B cell (primary cell): ENCODE results near the gene SLC35E1. TPM values are rescaled to one million over a fixed set of nuclear protein-coding genes. Genes with fewer than 3 reads are reported as not detected.

Experiments
- ATAC-seq: fragments of 200-7000 bp; cut with Tn5 transposase; one replicate; pipeline ENCODE4 v1.10.0; 2021; ENCODE audit warnings: low read depth, mild to moderate bottlenecking, moderate number of reproducible peaks, moderate library complexity
- CTCF ChIA-PET: fragments of 350-600 bp; sonication (Branson Sonifier 250); formaldehyde crosslinking; loops from one replicate; lab custom pipeline; 2021; ENCODE audit warnings: antibody characterized with exemption, inconsistent platforms; lab: Charles Lee
- POLR2A ChIA-PET: fragments of 350-600 bp; sonication (Branson Sonifier 250); formaldehyde crosslinking; loops from one replicate; lab custom pipeline; 2021; ENCODE audit warnings: antibody characterized with exemption; lab: Charles Lee
- DNase-seq: peaks from one replicate; pipeline ENCODE4 v3.0.0; 2013
- H2AFZ ChIP-seq: 2 replicates; pipeline ENCODE4 v1.6.1; 2012; ENCODE audit warnings: mild to moderate bottlenecking, low read depth, low read length; ENCODE audit not compliant: insufficient read depth, poor library complexity, severe bottlenecking
- H3K27ac ChIP-seq, 2 donors: 1 replicate in 1 of 2; 2 replicates in 1 of 2; pipeline ENCODE4 v1.5.1; 2012 to 2013; ENCODE audit warnings: low read length in 2 of 2, mild to moderate bottlenecking in 2 of 2, moderate library complexity in 1 of 2
- H3K27me3 ChIP-seq, 4 experiments: fragments of 200-600 bp in 1 of 4; sonication (generic) in 1 of 4; replicated peaks in 1 of 4; 1 replicate in 2 of 4; 2 replicates in 2 of 4; pipeline versions ENCODE4 v1.6.1 to v1.7.0; 2013 to 2016; ENCODE audit warnings: low read length in 3 of 4, mild to moderate bottlenecking in 2 of 4, mixed read lengths in 1 of 4, moderate library complexity in 1 of 4; ENCODE audit not compliant: insufficient read depth in 4 of 4, control insufficient read depth in 3 of 4; ENCODE audit errors: control extremely low read depth in 1 of 4
- H3K36me3 ChIP-seq, 2 experiments: replicated peaks in 1 of 2; 1 replicate in 1 of 2; 2 replicates in 1 of 2; pipeline versions ENCODE4 v1.6.1 to v1.7.1; 2013; ENCODE audit warnings: low read length in 1 of 2; ENCODE audit not compliant: insufficient read depth in 2 of 2, control insufficient read depth in 1 of 2; ENCODE audit errors: control extremely low read depth in 1 of 2, extremely low read depth in 1 of 2
- H3K4me1 ChIP-seq, 2 donors: fragments of 200-600 bp in 1 of 2; sonication (generic) in 1 of 2; 1 replicate in 1 of 2; 2 replicates in 1 of 2; pipeline versions ENCODE4 v1.5.1 to v1.6.1; 2013 to 2017; ENCODE audit warnings: low read length in 2 of 2; ENCODE audit not compliant: control insufficient read depth in 2 of 2, insufficient read depth in 2 of 2
- H3K4me2 ChIP-seq: replicated peaks from 2 replicates; pipeline ENCODE3; 2012; ENCODE audit warnings: mild to moderate bottlenecking, low read depth, low read length; ENCODE audit not compliant: poor library complexity, severe bottlenecking
- H3K4me3 ChIP-seq, 5 experiments: fragments of 200-600 bp in 1 of 5; sonication (generic) in 1 of 5; 1 replicate in 3 of 5; 2 replicates in 2 of 5; pipeline versions ENCODE4 v1.5.1 to v1.7.0; 2011 to 2016; ENCODE audit warnings: low read length in 4 of 5, mild to moderate bottlenecking in 4 of 5, low read depth in 2 of 5, control low read depth in 1 of 5, moderate library complexity in 1 of 5; ENCODE audit not compliant: insufficient read depth in 1 of 5; ENCODE audit errors: control extremely low read depth in 1 of 5, extremely low read depth in 1 of 5
- H3K79me2 ChIP-seq: fragments of 200-600 bp; sonication (generic); one replicate; pipeline ENCODE4 v1.6.0; 2016; ENCODE audit warnings: low read length; ENCODE audit not compliant: control insufficient read depth, insufficient read depth
- H3K9ac ChIP-seq: fragments of 200-600 bp; sonication (generic); 2 replicates; pipeline ENCODE4 v1.6.1; 2017; ENCODE audit warnings: mild to moderate bottlenecking, low read length, moderate library complexity
- H3K9me3 ChIP-seq, 3 donors: one replicate each; pipeline versions ENCODE4 v1.6.1 to v1.7.1; 2013; ENCODE audit warnings: low read length in 2 of 3; ENCODE audit not compliant: control insufficient read depth in 2 of 3, insufficient read depth in 1 of 3; ENCODE audit errors: control extremely low read depth in 1 of 3
- H4K20me1 ChIP-seq: 2 replicates; pipeline ENCODE4 v1.6.0; 2012; ENCODE audit warnings: mild to moderate bottlenecking, low read length; ENCODE audit not compliant: insufficient read depth, control insufficient read depth, poor library complexity, severe bottlenecking
- H3K27ac Mint-ChIP-seq: one replicate; pipeline ENCODE4 v1.8.0; 2021; ENCODE audit warnings: mixed read lengths
- H3K27me3 Mint-ChIP-seq: one replicate; pipeline ENCODE4 v1.8.0; 2021; ENCODE audit warnings: mixed read lengths
- H3K4me1 Mint-ChIP-seq: one replicate; pipeline ENCODE4 v1.8.0; 2021; ENCODE audit warnings: mixed read lengths
- H3K4me3 Mint-ChIP-seq: one replicate; pipeline ENCODE4 v1.8.0; 2021; ENCODE audit warnings: mixed read lengths
- H3K9me3 Mint-ChIP-seq: one replicate; pipeline ENCODE4 v1.8.0; 2022; ENCODE audit warnings: mixed read lengths; ENCODE audit not compliant: insufficient read depth
- EZH2 ChIP-seq: IDR thresholded peaks from 2 replicates; pipeline ENCODE4 v1.6.1; 2012; ENCODE audit warnings: borderline replicate concordance, low read depth, mild to moderate bottlenecking, moderate library complexity, low read length; ENCODE audit not compliant: insufficient read depth, poor library complexity, severe bottlenecking
- WGBS: methylation state at CpG from one replicate; pipeline ENCODE4 v1.1.5; 2013; ENCODE audit warnings: missing lambda C conversion rate; ENCODE audit not compliant: insufficient coverage; 5-methylcytosine and 5-hydroxymethylcytosine counted together
- intact Hi-C: fragments of 100-400 bp; cut with micrococcal nuclease; formaldehyde crosslinking; loops from one replicate; pipeline ENCODE4 v1.10.0; 2022
- polyA plus RNA-seq: library from polyadenylated mRNA; depleted of rRNA; stranded (reverse); fragments of >200 nt; gene quantifications from 2 replicates; pipeline ENCODE4 v1.2.3, GENCODE V29; 2012
- total RNA-seq, 2 donors: library from RNA; stranded (reverse); fragments of 120-200 nt in 1 of 2; gene quantifications; 1 replicate in 1 of 2; 2 replicates in 1 of 2; pipeline versions ENCODE4 v1.2.3 to v1.2.4, GENCODE V29; 2013 to 2022
- TF ChIP-seq, protein P1 (sequence below): fragments of 200-600 bp; IDR thresholded peaks from one replicate; pipeline ENCODE4 v1.8.0; 2022; ENCODE audit warnings: antibody characterized with exemption, mild to moderate bottlenecking

SLC35E1 gene
- total and polyA plus RNA-seq, 2 donors (not counting 1 experiment from before 2014, with no cell fraction given), result 23.4 to 46.8 TPM

DNA sequence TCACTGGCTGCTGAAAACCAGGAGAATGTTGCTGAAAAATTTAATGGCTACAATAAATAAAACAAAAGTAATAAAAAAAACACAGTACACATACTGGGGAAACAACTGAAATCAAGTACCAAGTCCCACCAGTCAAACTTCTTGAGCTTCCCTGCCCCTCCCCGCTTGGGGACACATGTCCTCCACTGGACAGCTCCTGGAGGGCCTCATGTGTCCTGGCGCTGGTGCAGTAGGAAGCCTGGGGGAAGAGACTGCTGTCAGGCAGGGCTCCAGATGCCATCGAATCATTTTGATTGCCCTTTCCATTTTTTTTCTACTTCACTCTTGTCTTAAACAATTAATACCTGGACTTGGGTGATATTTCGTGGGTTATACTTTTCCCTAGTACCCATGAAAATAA lies 26.6 kb upstream of the SLC35E1 start:
- intact Hi-C loops, result no loop called here
- ChIA-PET POLR2A (no interaction called here), CTCF (interaction anchor here (0.5 kb wide), 1 partner anchor 11 kb away, joined by 3 read pairs; no protein-coding TSS in a partner anchor)
- H3K27ac Mint-ChIP-seq, result no peak overlapping the region
- no peaks in the 10 kb centered on the region for H3K9me3 Mint-ChIP-seq
- TF ChIP-seq, protein P1, sequence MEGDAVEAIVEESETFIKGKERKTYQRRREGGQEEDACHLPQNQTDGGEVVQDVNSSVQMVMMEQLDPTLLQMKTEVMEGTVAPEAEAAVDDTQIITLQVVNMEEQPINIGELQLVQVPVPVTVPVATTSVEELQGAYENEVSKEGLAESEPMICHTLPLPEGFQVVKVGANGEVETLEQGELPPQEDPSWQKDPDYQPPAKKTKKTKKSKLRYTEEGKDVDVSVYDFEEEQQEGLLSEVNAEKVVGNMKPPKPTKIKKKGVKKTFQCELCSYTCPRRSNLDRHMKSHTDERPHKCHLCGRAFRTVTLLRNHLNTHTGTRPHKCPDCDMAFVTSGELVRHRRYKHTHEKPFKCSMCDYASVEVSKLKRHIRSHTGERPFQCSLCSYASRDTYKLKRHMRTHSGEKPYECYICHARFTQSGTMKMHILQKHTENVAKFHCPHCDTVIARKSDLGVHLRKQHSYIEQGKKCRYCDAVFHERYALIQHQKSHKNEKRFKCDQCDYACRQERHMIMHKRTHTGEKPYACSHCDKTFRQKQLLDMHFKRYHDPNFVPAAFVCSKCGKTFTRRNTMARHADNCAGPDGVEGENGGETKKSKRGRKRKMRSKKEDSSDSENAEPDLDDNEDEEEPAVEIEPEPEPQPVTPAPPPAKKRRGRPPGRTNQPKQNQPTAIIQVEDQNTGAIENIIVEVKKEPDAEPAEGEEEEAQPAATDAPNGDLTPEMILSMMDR, result no peak
- no peak for TF ChIP-seq EZH2
- Histone ChIP-seq H3K4me2 (no peak overlapping the region), H3K27me3 (no peaks in the 10 kb centered on the region), H4K20me1 (peaks cover 96% of the 10 kb centered on the region), H3K79me2 (peaks cover 98% of the 10 kb centered on the region), H3K9me3 (peaks cover 0 to 5% (median 0%) of the 10 kb centered on the region in 3 donors), H2AFZ (no peak overlapping the region), H3K9ac (no peak overlapping the region), H3K4me1 (peaks cover 18 to 41% of the 10 kb centered on the region in 2 donors), H3K4me3 (no peak overlapping the region), H3K36me3 (no peaks in the 10 kb centered on the region), H3K27ac (no peak overlapping the region)
- ATAC-seq (no peak), DNase-seq (no peak)
- peaks cover 70% of the 10 kb centered on the region for H3K4me1 Mint-ChIP-seq
- 100% methylated on average over 2 of the region's 4 CpGs for WGBS
- no peak overlapping the region for H3K4me3 Mint-ChIP-seq
- no peaks in the 10 kb centered on the region for H3K27me3 Mint-ChIP-seq

DNA sequence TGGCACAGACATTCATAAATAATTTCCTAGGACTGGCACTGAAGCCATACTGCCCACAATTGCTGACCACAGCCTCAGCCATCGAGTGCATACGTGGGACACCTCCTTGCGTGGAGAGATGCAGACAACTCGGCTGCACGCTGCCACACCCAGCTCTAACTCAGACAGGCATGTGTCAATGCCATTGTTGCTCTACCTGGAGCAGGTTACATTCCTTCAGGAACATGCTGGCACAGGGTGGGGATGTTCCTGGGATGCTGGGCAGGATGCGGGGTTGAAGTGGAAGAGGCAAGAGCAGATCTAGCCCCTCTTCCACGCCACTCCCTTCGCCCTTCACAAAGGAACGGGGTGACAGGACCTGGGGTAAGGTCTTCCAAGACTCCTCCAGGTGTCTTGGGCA lies 24.2 kb upstream of the SLC35E1 start:
- Mint-ChIP-seq H3K4me1 (peaks cover 81% of the 10 kb centered on the region), H3K9me3 (no peaks in the 10 kb centered on the region), H3K27me3 (no peaks in the 10 kb centered on the region), H3K27ac (peak overlapping the region; percentile 53), H3K4me3 (no peak overlapping the region)
- WGBS, result 97% methylated on average over 9 of the region's 9 CpGs
- H2AFZ ChIP-seq, result no peak overlapping the region
- POLR2A ChIA-PET, result no interaction called here
- H3K4me3 ChIP-seq, result no peak overlapping the region
- H3K27me3 ChIP-seq, result no peaks in the 10 kb centered on the region
- peaks cover 93% of the 10 kb centered on the region for H4K20me1 ChIP-seq
- intact Hi-C loops, result no loop called here
- no peak overlapping the region for H3K4me2 ChIP-seq
- CTCF ChIA-PET, result no interaction called here
- H3K79me2 ChIP-seq, result peaks cover 98% of the 10 kb centered on the region
- no peak overlapping the region for H3K9ac ChIP-seq
- no peak overlapping the region for H3K27ac ChIP-seq
- H3K36me3 ChIP-seq, result peaks cover 0 to 4% of the 10 kb centered on the region in 2 experiments
- TF ChIP-seq EZH2, result no peak
- TF ChIP-seq, protein P1, result no peak
- peaks cover 43 to 62% of the 10 kb centered on the region in 2 donors for H3K4me1 ChIP-seq
- ATAC-seq (no peak), DNase-seq (no peak)
- H3K9me3 ChIP-seq, result peaks cover 0 to 3% (median 0%) of the 10 kb centered on the region in 3 donors
